ENCODE data around the gene ACTG2.

DNA sequence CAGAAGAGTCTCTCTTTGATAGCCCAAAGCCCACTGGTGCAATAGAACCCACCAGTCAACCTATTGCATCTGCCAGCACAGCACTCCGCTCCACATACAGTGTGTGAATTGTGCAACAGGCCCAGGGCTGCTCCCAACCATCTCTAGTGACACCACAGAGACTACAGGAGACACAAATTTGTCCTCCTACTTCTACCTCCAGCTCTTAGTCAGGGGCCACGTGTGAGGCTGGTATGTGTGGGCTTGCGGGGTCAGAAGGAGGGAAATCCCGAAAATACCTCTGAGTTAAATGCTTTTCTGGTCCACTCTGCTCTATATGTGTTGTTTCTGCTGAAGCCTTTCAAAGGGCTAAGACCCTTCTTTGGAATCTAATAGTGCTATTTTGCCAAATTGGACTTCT lies 51.9 kb downstream of the ACTG2 start:
- TF ChIP-seq EZH2 (IDR thresholded peaks at IDR 0.05; ENCODE audit: insufficient read depth, poor library complexity, severe bottlenecking), result no peak
- TF ChIP-seq EZH2phosphoT487 (IDR thresholded peaks at IDR 0.05; ENCODE audit: insufficient read depth, low read depth), result no peak
